ENCODE results near the gene LRRC42. TPM values are rescaled to one million over a fixed set of nuclear protein-coding genes. Genes with fewer than 3 reads are reported as not detected.

Gene LRRC42, protein sequence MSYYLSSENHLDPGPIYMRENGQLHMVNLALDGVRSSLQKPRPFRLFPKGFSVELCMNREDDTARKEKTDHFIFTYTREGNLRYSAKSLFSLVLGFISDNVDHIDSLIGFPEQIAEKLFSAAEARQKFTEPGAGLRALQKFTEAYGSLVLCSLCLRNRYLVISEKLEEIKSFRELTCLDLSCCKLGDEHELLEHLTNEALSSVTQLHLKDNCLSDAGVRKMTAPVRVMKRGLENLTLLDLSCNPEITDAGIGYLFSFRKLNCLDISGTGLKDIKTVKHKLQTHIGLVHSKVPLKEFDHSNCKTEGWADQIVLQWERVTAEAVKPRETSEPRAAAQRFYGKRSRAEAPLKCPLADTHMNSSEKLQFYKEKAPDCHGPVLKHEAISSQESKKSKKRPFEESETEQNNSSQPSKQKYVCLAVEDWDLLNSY
- total RNA-seq (2021) (38.1 to 39.1 TPM (median 38.6 TPM) in 3 replicates), Bru-seq, nascent RNA (percentile 73 among the genes with signal in this experiment)
- long read RNA-seq, experiment 1, transcript LRRC42-201 (8 exons, 1,727 nt), result major isoform, 48 of 129 reads
- long read RNA-seq, experiment 1, transcript LRRC42-203 (9 exons, 2,037 nt), result minor isoform, 46 of 129 reads
- long read RNA-seq, experiment 1, partial matches to known transcripts, result 12 of 129 reads
- long read RNA-seq, experiment 1, other reads (novel, unspliced or antisense), result 23 of 129 reads
- long read RNA-seq, experiment 2, transcript LRRC42-203 (9 exons, 2,037 nt), result minor isoform, 12 of 48 reads
- long read RNA-seq, experiment 2, transcript LRRC42-201 (8 exons, 1,727 nt), result major isoform, 23 of 48 reads
- long read RNA-seq, experiment 2, partial matches to known transcripts, result 5 of 48 reads
- long read RNA-seq, experiment 2, other reads (novel, unspliced or antisense), result 8 of 48 reads
- long read RNA-seq, experiment 3, transcript LRRC42-201 (8 exons, 1,727 nt), result minor isoform, 41 of 120 reads
- long read RNA-seq, experiment 3, transcript LRRC42-203 (9 exons, 2,037 nt), result major isoform, 43 of 120 reads
- long read RNA-seq, experiment 3, partial matches to known transcripts, result 5 of 120 reads
- long read RNA-seq, experiment 3, other reads (novel, unspliced or antisense), result 30 of 120 reads

DNA sequence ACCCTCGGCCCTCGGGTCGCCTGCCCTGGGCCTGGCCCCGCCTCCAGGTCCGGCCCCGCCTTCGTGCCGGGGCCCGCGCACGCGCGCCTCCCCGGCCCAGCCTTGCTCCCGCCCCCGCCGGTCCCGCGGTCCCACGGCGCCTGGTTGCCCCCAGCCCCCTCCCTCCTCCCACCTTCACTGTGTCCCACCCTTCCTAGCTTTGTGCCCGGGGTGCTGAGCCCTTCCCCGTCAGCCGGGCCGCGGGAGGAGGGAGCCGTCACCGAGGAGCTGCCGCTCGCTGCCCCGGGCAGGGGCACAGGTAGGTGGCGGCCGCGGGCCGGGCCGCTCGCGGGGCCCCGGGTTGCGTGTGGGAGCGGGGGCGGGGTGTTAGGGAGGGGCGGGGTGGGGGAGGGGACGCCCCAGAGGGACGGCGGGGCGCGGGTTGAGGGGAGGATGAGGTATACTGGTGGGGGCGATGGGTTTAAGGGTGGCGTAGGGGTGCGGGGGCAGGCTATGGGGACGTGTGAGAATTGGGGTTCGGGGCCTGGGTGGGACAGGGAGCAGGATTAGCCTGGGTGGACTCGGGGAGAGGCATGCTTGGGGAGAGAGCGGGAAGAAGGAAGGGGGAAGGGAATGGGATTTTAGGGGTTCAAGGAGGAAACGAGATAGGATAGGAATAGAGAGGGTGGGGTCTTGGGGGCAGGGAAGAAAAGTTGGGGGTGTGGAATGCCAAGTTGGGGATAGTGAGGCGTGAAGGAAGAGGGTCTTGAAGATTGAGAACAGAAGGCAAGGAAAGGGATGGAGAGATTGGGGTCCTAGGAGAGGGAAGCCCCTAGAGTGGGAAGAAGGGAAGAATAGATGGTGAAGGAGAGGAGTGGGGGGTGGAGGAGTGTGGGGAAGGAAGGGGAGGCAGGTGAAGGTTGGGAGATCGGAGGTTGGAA lies at the start of gene LRRC42:
TSS of gene LRRC42 (plus strand) at position 99 of the 920 bp plus-strand sequence. CDS start 5,650 bp downstream, outside the sequence.
- peak within 1 kb of the TSS; percentile 87 for H3K4me3 Mint-ChIP-seq
- peak; percentile 70 for ATAC-seq
- H3K9me3 Mint-ChIP-seq, result no peaks in the 10 kb centered on the region
- DNase-seq (ENCODE audit: low spot score), result no peak
- CTCF ChIA-PET, result interaction anchor here (0.6 to 4.1 kb wide), 27 partner anchors 12 to 603 kb away, joined by 3 to 51 read pairs (median 5); partner anchors contain the start of gene YIPF1
- POLR2A ChIA-PET, result interaction anchor here (1.3 to 1.5 kb wide), 4 partner anchors 57 to 109 kb away, joined by 4 to 8 read pairs (median 6); partner anchors contain the start of genes NDC1 and YIPF1
- TF ChIP-seq, protein P1, sequence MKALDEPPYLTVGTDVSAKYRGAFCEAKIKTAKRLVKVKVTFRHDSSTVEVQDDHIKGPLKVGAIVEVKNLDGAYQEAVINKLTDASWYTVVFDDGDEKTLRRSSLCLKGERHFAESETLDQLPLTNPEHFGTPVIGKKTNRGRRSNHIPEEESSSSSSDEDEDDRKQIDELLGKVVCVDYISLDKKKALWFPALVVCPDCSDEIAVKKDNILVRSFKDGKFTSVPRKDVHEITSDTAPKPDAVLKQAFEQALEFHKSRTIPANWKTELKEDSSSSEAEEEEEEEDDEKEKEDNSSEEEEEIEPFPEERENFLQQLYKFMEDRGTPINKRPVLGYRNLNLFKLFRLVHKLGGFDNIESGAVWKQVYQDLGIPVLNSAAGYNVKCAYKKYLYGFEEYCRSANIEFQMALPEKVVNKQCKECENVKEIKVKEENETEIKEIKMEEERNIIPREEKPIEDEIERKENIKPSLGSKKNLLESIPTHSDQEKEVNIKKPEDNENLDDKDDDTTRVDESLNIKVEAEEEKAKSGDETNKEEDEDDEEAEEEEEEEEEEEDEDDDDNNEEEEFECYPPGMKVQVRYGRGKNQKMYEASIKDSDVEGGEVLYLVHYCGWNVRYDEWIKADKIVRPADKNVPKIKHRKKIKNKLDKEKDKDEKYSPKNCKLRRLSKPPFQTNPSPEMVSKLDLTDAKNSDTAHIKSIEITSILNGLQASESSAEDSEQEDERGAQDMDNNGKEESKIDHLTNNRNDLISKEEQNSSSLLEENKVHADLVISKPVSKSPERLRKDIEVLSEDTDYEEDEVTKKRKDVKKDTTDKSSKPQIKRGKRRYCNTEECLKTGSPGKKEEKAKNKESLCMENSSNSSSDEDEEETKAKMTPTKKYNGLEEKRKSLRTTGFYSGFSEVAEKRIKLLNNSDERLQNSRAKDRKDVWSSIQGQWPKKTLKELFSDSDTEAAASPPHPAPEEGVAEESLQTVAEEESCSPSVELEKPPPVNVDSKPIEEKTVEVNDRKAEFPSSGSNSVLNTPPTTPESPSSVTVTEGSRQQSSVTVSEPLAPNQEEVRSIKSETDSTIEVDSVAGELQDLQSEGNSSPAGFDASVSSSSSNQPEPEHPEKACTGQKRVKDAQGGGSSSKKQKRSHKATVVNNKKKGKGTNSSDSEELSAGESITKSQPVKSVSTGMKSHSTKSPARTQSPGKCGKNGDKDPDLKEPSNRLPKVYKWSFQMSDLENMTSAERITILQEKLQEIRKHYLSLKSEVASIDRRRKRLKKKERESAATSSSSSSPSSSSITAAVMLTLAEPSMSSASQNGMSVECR (CRISPR knock-in tag; IDR thresholded peaks at IDR 0.05; ENCODE audit: borderline replicate concordance), result 0 out of 2 replicates have a peak, but pooled peaks have one; percentile 8
- no peak for TF ChIP-seq ZNF416 (CRISPR knock-in tag; IDR thresholded peaks at IDR 0.05)
- no peak for TF ChIP-seq IRF2 (CRISPR knock-in tag; IDR thresholded peaks at IDR 0.05; ENCODE audit: borderline replicate concordance, low read depth)
- no peak for TF ChIP-seq ZNF121 (CRISPR knock-in tag; IDR thresholded peaks at IDR 0.05)
- TF ChIP-seq GTF2I (CRISPR knock-in tag; conservative IDR thresholded peaks at IDR 0.05), result no peak
- no peak for TF ChIP-seq OVOL2 (CRISPR knock-in tag; IDR thresholded peaks at IDR 0.05; ENCODE audit: borderline replicate concordance)
- peak; percentile 24; the same call in 1 of the 2 replicates for TF ChIP-seq SP1 (CRISPR knock-in tag; conservative IDR thresholded peaks at IDR 0.05)
- TF ChIP-seq, protein P2, sequence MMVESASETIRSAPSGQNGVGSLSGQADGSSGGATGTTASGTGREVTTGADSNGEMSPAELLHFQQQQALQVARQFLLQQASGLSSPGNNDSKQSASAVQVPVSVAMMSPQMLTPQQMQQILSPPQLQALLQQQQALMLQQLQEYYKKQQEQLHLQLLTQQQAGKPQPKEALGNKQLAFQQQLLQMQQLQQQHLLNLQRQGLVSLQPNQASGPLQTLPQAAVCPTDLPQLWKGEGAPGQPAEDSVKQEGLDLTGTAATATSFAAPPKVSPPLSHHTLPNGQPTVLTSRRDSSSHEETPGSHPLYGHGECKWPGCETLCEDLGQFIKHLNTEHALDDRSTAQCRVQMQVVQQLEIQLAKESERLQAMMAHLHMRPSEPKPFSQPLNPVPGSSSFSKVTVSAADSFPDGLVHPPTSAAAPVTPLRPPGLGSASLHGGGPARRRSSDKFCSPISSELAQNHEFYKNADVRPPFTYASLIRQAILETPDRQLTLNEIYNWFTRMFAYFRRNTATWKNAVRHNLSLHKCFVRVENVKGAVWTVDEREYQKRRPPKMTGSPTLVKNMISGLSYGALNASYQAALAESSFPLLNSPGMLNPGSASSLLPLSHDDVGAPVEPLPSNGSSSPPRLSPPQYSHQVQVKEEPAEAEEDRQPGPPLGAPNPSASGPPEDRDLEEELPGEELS (CRISPR knock-in tag; IDR thresholded peaks at IDR 0.05), result peak; percentile 47; the same call in 1 of the 2 replicates
- TF ChIP-seq ZNF423 (CRISPR knock-in tag; IDR thresholded peaks at IDR 0.05), result no peak
- TF ChIP-seq SMAD3 (CRISPR knock-in tag; IDR thresholded peaks at IDR 0.05; ENCODE audit: borderline replicate concordance), result no peak
- TF ChIP-seq, protein P3, sequence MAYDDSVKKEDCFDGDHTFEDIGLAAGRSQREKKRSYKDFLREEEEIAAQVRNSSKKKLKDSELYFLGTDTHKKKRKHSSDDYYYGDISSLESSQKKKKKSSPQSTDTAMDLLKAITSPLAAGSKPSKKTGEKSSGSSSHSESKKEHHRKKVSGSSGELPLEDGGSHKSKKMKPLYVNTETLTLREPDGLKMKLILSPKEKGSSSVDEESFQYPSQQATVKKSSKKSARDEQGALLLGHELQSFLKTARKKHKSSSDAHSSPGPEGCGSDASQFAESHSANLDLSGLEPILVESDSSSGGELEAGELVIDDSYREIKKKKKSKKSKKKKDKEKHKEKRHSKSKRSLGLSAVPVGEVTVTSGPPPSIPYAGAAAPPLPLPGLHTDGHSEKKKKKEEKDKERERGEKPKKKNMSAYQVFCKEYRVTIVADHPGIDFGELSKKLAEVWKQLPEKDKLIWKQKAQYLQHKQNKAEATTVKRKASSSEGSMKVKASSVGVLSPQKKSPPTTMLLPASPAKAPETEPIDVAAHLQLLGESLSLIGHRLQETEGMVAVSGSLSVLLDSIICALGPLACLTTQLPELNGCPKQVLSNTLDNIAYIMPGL (CRISPR knock-in tag; IDR thresholded peaks at IDR 0.05), result no peak
- no peaks in the 10 kb centered on the region for H3K36me3 Mint-ChIP-seq
- H3K27ac Mint-ChIP-seq, result peak within 1 kb of the TSS; percentile 68
- H3K27me3 Mint-ChIP-seq (ENCODE audit: low read depth), result no peaks in the 10 kb centered on the region
- peaks cover 64% of the 10 kb centered on the region for H3K4me1 Mint-ChIP-seq
